Left renal cortex interstitium (tissue), 4 donors: ENCODE data around the gene RPL38. TPM values are rescaled to one million over a fixed set of nuclear protein-coding genes. Genes with fewer than 3 reads are reported as not detected.

Experiments used
- DNase-seq, 4 donors: peaks; one replicate each; pipeline ENCODE4 v3.0.0-alpha.2; 2013; ENCODE audit warnings: low read depth in 4 of 4, low spot score in 2 of 4, missing footprints in 1 of 4
- polyA plus RNA-seq, 4 donors: library from polyadenylated mRNA; unstranded; fragments of 120-200 nt; gene quantifications; one replicate each; pipeline ENCODE4 v1.2.1, GENCODE V29; 2013; ENCODE audit not compliant: insufficient read length in 4 of 4

Gene RPL38
- polyA plus RNA-seq, 4 donors = 1,120 to 1,451 (median 1,189) TPM

- peak in 1 of 4 donors; percentile 46 for DNase-seq
Measured at GRCh38 chr17:74245145-74245831, 41.8 kb downstream of the RPL38 start.

GRCh38 chr17:74245871-74246270 is 42.4 kb downstream of the RPL38 start:
- DNase-seq = no peak

GRCh38 chr17:74249590-74250270 is 46.3 kb downstream of the RPL38 start:
- DNase-seq = no peak

GRCh38 chr17:74250324-74250995 is 47.0 kb downstream of the RPL38 start:
- DNase-seq = no peak

DNA sequence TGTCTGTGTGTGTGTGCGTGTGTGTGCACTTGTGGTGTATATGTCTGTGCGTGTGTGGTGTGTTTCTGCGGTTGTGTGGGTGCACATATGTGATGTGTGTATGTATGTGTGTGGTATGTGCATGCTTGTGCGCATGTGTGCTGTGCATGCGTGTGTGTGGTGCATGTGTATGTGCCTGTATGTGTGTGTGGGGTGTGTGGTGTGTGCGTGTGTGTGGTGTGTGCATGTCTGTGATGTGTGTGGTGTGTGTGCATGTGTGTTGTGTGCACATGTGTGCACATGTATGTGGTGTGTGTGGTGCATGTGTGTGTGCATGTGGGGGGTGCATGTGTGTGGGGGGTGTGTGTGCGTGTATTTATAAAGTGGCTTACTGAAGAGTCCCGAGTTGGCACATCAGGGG is 47.6 kb downstream of the RPL38 start:
- DNase-seq = no peak

DNA sequence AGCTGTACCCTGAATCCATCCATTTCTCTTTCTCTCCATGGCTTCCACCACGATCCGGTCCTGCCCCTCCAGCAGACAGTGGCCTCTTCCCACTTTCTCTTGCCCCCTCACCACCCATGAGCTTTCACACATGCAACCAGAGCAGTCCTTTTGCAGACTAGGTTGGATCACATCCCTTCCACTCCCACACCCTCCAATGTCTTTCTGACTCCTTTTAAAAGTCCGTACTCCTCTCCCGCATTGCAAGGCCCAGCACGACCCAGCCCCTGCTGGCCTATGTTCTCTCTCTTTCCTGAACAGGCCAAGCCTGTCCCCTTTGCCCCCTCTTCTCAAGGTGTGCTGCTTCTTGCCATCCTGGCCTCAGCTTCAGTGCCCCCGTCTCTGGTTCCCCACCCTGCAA is 48.1 kb downstream of the RPL38 start:
- no peak for DNase-seq

DNA sequence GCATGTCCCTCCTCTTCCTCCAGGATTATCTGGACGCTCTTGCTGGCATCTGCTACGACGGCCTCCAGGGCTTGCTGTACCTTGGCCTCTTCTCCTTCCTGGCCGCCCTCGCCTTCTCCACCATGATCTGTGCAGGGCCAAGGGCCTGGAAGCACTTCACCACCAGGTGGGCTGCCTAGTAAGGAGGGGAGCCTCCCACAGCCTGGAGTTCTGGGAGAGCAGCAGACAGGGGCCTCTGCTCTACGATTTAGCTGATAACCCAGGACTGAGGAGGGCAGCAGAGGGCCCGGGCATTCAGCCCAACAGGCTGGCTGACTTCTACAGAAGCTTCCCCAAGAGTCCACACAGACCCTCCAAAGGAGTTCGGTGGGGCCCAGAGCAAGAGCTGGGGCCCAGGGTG is 48.7 kb downstream of the RPL38 start:
- no peak for DNase-seq

DNA sequence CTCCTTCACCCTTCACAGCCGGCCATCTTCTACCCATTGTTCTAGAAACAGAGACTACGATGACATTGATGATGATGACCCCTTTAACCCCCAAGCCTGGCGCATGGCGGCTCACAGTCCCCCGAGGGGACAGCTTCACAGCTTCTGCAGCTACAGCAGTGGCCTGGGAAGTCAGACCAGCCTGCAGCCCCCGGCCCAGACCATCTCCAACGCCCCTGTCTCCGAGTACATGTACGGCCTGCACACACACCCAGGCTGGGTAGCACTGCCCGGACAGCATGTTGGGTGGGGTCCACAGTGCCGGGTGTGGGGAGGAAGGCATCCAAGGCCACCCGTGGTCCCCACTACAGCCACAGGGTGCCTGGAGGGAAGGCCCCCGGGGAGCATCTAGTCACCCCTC is 49.6 kb downstream of the RPL38 start:
- no peak for DNase-seq

GRCh38 chr17:74257311-74257710 is 53.8 kb downstream of the RPL38 start:
- no peak for DNase-seq

DNA sequence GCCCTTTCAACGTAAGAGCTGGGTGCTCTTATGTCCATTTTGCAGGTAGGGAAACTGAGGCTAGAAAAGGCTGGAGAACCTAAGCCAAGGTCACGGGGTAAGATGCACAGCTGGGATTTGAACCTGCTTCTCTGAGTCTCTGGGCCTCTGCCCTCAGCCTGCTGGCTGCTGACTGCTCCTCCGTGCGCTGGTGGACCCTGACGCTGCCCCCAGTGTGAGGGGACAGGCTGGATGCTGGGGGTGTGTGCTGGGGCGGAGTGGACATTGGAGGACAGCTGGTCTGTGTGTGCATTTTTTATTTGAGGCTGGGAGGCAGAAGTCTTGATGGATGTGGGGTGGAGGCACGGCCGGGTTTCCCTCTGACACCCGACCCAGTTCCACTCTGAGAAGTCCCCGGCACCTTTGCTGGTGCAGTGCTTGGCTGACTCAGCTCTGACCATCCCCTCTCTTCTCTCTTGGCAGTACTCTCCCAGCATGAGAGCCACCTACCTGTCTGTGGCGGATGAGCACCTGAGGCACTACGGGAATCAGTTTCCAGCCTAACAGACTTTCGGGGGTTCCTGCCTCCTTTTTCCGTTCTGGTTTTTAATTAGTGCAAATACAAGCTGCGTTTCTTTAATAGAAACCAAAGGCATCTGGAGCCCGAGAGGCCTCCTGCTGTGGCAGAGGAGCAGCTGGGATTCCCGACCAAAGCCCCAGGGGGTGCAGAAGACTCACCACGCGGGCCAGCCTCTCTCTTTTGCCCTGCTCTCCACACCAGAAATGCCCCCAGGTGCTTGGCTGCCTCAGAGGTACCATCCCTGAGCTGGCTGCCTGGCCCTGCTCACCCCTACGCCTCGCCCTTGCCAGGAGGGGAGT is 56.4 kb downstream of the RPL38 start:
- no peak for DNase-seq

Other genes with a start within 250 kb of the RPL38 start
- gene TTYH2, start 9.9 kb downstream of the RPL38 start, polyA plus RNA-seq = 10 to 100 TPM; 16.9 to 19.0 (median 18.3) TPM
- gene DNAI2, start 70.6 kb downstream of the RPL38 start, polyA plus RNA-seq = under 1 TPM; 0.12 to 0.27 (median 0.16) TPM
- 1 to 10 TPM in 3 of 4 donors, under 1 TPM in 1; 0.37 to 1.3 (median 1.1) TPM for gene KIF19, start 122.5 kb downstream of the RPL38 start, polyA plus RNA-seq
- gene BTBD17, start 158.2 kb downstream of the RPL38 start, polyA plus RNA-seq = under 1 TPM in 3 of 4 donors, not detected in 1; 0.07 to 0.40 (median 0.19) TPM
- gene GPR142, start 163.8 kb downstream of the RPL38 start, polyA plus RNA-seq = under 1 TPM in 3 of 4 donors, not detected in 1; 0.11 to 0.40 (median 0.18) TPM
- 100 to 1,000 TPM; 112 to 160 (median 138) TPM for gene GPRC5C, start 228.4 kb downstream of the RPL38 start, polyA plus RNA-seq